ENCODE measurements around the gene SLC37A4. TPM values are rescaled to one million over a fixed set of nuclear protein-coding genes. Genes with fewer than 3 reads are reported as not detected.

The SLC37A4 gene
- total and polyA plus RNA-seq, 2 of the 13 experiments (the other 11 are each of a cell fraction or from before 2014, with no cell fraction given), result 43.0 to 56.1 TPM

DNA sequence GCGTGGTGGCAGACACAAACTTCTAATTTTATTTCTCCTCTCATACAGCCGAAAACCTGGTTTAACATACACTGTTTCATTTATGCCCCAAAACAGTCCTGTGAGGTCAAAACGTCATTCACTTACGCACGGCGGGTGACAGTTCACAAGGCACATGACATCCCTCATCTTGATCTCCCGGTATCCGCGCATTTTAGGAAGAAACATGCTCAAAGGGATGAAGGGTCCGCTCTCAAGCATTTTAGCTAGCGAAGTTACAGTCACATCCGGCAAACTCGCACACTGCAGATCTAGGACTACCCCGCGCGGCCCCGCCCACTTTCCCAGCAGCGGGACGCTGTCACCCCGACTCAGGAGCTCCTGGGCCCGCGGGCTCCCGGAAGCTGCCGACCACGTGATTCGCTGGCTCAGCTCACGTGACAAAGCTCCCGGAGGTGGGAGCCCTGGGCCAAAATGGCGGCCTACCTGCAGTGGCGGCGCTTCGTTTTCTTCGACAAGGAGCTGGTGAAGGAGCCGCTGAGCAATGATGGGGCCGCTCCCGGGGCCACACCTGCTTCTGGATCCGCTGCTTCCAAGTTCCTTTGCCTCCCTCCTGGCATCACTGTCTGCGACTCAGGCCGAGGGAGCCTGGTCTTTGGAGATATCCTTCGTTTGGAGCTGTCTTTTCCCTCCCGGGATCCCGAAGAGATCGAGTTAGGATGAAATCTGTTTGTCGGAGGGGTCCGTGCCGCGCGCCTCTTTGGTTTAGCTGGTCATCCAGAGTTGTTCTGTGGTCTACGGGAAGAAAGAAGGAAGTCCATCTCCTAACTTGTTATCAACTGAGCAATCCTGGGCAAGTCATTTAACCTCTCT is 36.9 kb upstream of the SLC37A4 start, which contains the start of gene VPS11 (continued):
- TF ChIP-seq, protein P1, sequence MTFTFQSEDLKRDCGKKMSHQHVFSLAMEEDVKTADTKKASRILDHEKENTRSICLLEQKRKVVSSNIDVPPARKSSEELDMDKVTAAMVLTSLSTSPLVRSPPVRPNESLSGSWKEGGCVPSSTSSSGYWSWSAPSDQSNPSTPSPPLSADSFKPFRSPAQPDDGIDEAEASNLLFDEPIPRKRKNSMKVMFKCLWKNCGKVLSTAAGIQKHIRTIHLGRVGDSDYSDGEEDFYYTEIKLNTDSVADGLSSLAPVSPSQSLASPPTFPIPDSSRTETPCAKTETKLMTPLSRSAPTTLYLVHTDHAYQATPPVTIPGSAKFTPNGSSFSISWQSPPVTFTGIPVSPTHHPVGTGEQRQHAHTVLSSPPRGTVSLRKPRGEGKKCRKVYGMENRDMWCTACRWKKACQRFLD (CRISPR knock-in tag; IDR thresholded peaks at IDR 0.05; ENCODE audit: borderline replicate concordance), result no peak
- TF ChIP-seq MXI1 (IDR thresholded peaks at IDR 0.05; ENCODE audit: borderline replicate concordance, low read depth, low read length) (peak; percentile 77; the same call in 1 of the 3 replicates), CBX2 (IDR thresholded peaks at IDR 0.05; ENCODE audit: low read depth, low read length) (no peak), CBX2 (CRISPR knock-in tag; IDR thresholded peaks at IDR 0.05; ENCODE audit: low read depth) (no peak), NCOA2 (CRISPR knock-in tag; IDR thresholded peaks at IDR 0.05) (peak; percentile 61), ZNF260 (CRISPR knock-in tag; IDR thresholded peaks at IDR 0.05; ENCODE audit: borderline replicate concordance, low read depth) (no peak), FOXA1 (IDR thresholded peaks at IDR 0.05) (no peak), FOXA1 (CRISPR knock-in tag; IDR thresholded peaks at IDR 0.05) (no peak; the same call in 1 of the 2 replicates), ZBTB42 (CRISPR knock-in tag; IDR thresholded peaks at IDR 0.05) (no peak), SIX1 (CRISPR knock-in tag; IDR thresholded peaks at IDR 0.05; ENCODE audit: borderline replicate concordance) (0 out of 2 replicates have a peak, but pooled peaks have one; percentile 40), PHF5A (CRISPR knock-in tag; IDR thresholded peaks at IDR 0.05; ENCODE audit: low read depth, unreplicated experiment) (no peak), REL (CRISPR knock-in tag; conservative IDR thresholded peaks at IDR 0.05) (no peak), ZSCAN22 (CRISPR knock-in tag; IDR thresholded peaks at IDR 0.05) (no peak), POGZ (CRISPR knock-in tag; IDR thresholded peaks at IDR 0.05) (0 out of 2 replicates have a peak, but pooled peaks have one; percentile 15), ZNF354B (CRISPR knock-in tag; IDR thresholded peaks at IDR 0.05) (no peak), ZNF879 (CRISPR knock-in tag; IDR thresholded peaks at IDR 0.05) (no peak), ZNF496 (CRISPR knock-in tag; IDR thresholded peaks at IDR 0.05; ENCODE audit: insufficient replicate concordance) (no peak), ZNF598 (CRISPR knock-in tag; IDR thresholded peaks at IDR 0.05; ENCODE audit: borderline replicate concordance) (no peak), ZKSCAN8 (CRISPR knock-in tag; IDR thresholded peaks at IDR 0.05; ENCODE audit: borderline replicate concordance) (no peak), SAP130 (CRISPR knock-in tag; IDR thresholded peaks at IDR 0.05; ENCODE audit: low read depth) (peak; percentile 99), KLF13 (CRISPR knock-in tag; IDR thresholded peaks at IDR 0.05) (no peak)
- TF ChIP-seq, protein P2, sequence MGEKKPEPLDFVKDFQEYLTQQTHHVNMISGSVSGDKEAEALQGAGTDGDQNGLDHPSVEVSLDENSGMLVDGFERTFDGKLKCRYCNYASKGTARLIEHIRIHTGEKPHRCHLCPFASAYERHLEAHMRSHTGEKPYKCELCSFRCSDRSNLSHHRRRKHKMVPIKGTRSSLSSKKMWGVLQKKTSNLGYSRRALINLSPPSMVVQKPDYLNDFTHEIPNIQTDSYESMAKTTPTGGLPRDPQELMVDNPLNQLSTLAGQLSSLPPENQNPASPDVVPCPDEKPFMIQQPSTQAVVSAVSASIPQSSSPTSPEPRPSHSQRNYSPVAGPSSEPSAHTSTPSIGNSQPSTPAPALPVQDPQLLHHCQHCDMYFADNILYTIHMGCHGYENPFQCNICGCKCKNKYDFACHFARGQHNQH (CRISPR knock-in tag; IDR thresholded peaks at IDR 0.05), result peak; percentile 95
- TF ChIP-seq, protein P3, sequence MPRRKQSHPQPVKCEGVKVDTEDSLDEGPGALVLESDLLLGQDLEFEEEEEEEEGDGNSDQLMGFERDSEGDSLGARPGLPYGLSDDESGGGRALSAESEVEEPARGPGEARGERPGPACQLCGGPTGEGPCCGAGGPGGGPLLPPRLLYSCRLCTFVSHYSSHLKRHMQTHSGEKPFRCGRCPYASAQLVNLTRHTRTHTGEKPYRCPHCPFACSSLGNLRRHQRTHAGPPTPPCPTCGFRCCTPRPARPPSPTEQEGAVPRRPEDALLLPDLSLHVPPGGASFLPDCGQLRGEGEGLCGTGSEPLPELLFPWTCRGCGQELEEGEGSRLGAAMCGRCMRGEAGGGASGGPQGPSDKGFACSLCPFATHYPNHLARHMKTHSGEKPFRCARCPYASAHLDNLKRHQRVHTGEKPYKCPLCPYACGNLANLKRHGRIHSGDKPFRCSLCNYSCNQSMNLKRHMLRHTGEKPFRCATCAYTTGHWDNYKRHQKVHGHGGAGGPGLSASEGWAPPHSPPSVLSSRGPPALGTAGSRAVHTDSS (CRISPR knock-in tag; conservative IDR thresholded peaks at IDR 0.05), result no peak
- TF ChIP-seq, protein P4, sequence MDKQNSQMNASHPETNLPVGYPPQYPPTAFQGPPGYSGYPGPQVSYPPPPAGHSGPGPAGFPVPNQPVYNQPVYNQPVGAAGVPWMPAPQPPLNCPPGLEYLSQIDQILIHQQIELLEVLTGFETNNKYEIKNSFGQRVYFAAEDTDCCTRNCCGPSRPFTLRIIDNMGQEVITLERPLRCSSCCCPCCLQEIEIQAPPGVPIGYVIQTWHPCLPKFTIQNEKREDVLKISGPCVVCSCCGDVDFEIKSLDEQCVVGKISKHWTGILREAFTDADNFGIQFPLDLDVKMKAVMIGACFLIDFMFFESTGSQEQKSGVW (CRISPR knock-in tag; IDR thresholded peaks at IDR 0.05; ENCODE audit: borderline replicate concordance), result no peak
- TF ChIP-seq, protein P5, sequence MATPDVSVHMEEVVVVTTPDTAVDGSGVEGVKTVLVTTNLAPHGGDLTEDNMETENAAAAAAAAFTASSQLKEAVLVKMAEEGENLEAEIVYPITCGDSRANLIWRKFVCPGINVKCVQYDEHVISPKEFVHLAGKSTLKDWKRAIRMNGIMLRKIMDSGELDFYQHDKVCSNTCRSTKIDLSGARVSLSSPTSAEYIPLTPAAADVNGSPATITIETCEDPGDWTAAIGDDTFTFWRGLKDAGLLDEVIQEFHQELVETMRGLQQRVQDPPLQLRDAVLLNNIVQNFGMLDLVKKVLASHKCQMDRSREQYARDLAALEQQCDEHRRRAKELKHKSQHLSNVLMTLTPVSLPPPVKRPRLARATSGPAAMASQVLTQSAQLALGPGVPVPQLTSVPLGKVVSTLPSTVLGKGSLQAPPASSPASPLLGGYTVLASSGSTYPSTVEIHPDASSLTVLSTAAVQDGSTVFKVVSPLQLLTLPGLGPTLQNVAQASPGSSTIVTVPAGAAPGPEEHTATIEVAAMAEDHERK (CRISPR knock-in tag; IDR thresholded peaks at IDR 0.05; ENCODE audit: low read depth), result no peak

Data from HepG2 (cell line).